Panc1 (cell line): Measurements from ENCODE around the gene PCF11. TPM values are rescaled to one million over a fixed set of nuclear protein-coding genes. Genes with fewer than 3 reads are reported as not detected.

Experiments
- ATAC-seq: fragments of 200-7000 bp; cut with Tn5 transposase; 2 replicates; pipeline ENCODE4 v1.9.1; 2020; ENCODE audit warnings: mild to moderate bottlenecking, moderate library complexity
- BruUV-seq: library from RNA; stranded (reverse); fragments of 400-500 nt; replicated peaks from 2 replicates; lab custom pipeline; 2021; lab: Mats Ljungman, UMichigan
- CTCF ChIA-PET: fragments of 300-600 bp; sonication (Branson Sonifier 250); formaldehyde crosslinking; loops from one replicate; lab custom pipeline; 2022; ENCODE audit warnings: antibody characterized with exemption; lab: Charles Lee
- POLR2A ChIA-PET: fragments of 300-600 bp; sonication (Branson Sonifier 250); formaldehyde crosslinking; loops from one replicate; lab custom pipeline; 2022; ENCODE audit warnings: antibody characterized with exemption; lab: Charles Lee
- DNase-seq: peaks from one replicate; pipeline ENCODE4 v3.0.0-alpha.2; 2010; ENCODE audit warnings: low read depth, low spot score
- H3K27ac ChIP-seq: 2 replicates; pipeline ENCODE4 v1.5.1; 2011; ENCODE audit warnings: mild to moderate bottlenecking, low read length, inconsistent platforms
- H3K27me3 ChIP-seq: fragments of 200-500 bp; sonication (Bioruptor generic); 2 replicates; pipeline ENCODE4 v1.6.0; 2014; ENCODE audit warnings: low read length, inconsistent platforms; ENCODE audit not compliant: control insufficient read depth, insufficient read depth
- H3K36me3 ChIP-seq: fragments of 200-500 bp; sonication (Bioruptor generic); 2 replicates; pipeline ENCODE4 v1.5.1; 2014; ENCODE audit warnings: inconsistent platforms, mild to moderate bottlenecking, low read length, moderate library complexity; ENCODE audit not compliant: control insufficient read depth, insufficient read depth
- H3K4me1 ChIP-seq: 2 replicates; pipeline ENCODE4 v1.5.1; 2011; ENCODE audit warnings: inconsistent platforms, mild to moderate bottlenecking, low read length, moderate library complexity; ENCODE audit not compliant: control insufficient read depth, insufficient read depth
- H3K4me3 ChIP-seq, 2 experiments: 2 replicates each; pipeline ENCODE4 v1.5.1; 2011 to 2012; ENCODE audit warnings: low read depth in 2 of 2, low read length in 2 of 2, mild to moderate bottlenecking in 2 of 2, inconsistent platforms in 1 of 2, moderate library complexity in 1 of 2
- H3K9me3 ChIP-seq: fragments of 200-500 bp; sonication (Bioruptor generic); 2 replicates; pipeline ENCODE4 v1.5.1; 2014; ENCODE audit warnings: low read depth, mild to moderate bottlenecking, inconsistent platforms, low read length, moderate library complexity; ENCODE audit not compliant: control insufficient read depth, insufficient read depth
- CTCF ChIP-seq: fragments of 450-650 bp; IDR thresholded peaks from 2 replicates; pipeline ENCODE4 v1.5.1; 2017; ENCODE audit warnings: mild to moderate bottlenecking
- POLR2AphosphoS5 ChIP-seq: IDR thresholded peaks from 2 replicates; pipeline ENCODE4 v1.6.1; 2012; ENCODE audit warnings: mild to moderate bottlenecking, low read depth, low read length, moderate library complexity
- REST ChIP-seq, 2 experiments: IDR thresholded peaks; 2 replicates each; pipeline ENCODE4 v1.6.1; 2011 to 2012; ENCODE audit warnings: low read depth in 2 of 2, control low read depth in 1 of 2, low read length in 1 of 2, mild to moderate bottlenecking in 1 of 2, moderate library complexity in 1 of 2; ENCODE audit not compliant: insufficient read depth in 1 of 2
- SIN3A ChIP-seq: IDR thresholded peaks from 2 replicates; pipeline ENCODE4 v1.6.1; 2012; ENCODE audit warnings: low read depth, mild to moderate bottlenecking, low read length, moderate library complexity, borderline replicate concordance; ENCODE audit not compliant: insufficient read depth
- TCF7L2 ChIP-seq: IDR thresholded peaks from 2 replicates; pipeline ENCODE4 v1.6.1; 2011; ENCODE audit warnings: mild to moderate bottlenecking, low read depth, low read length, inconsistent platforms
- in situ Hi-C: cut with HindIII; loops from 2 replicates; pipeline ENCODE4 v1.10.0; 2016; ENCODE audit warnings: low sequenced_read_pairs, low pct_unique_long_range_greater_than_20kb
- intact Hi-C: fragments of 100-400 bp; cut with micrococcal nuclease; formaldehyde crosslinking; loops from one replicate; pipeline ENCODE4 v1.10.0; 2022; ENCODE audit not compliant: unreplicated experiment
- total RNA-seq: library from RNA; stranded (reverse); gene quantifications from one replicate; pipeline ENCODE4 v1.2.1, GENCODE V29; 2021; ENCODE audit not compliant: unreplicated experiment

The PCF11 gene
- total RNA-seq, 1 experiment from 2014 or later, result 56.6 TPM

- POLR2A ChIA-PET, result interaction anchor here (0.6 to 1.0 kb wide), 2 partner anchors 31 to 302 kb away, joined by 3 to 4 read pairs; no protein-coding TSS in a partner anchor
- no TSS peak for BruUV-seq
- peaks cover 37% of the 10 kb centered on the region for H3K36me3 ChIP-seq
- intact Hi-C loops, result no loop called here
- no peak overlapping the region for H3K4me3 ChIP-seq
- no peak for DNase-seq
- H3K27ac ChIP-seq, result no peak overlapping the region
- TF ChIP-seq CTCF (no peak), SIN3A (no peak), TCF7L2 (no peak), REST (IDR thresholded peaks at IDR 0.05; ENCODE audit: insufficient read depth in 1 of 2, low read depth in 2 of 2, low read length in 1 of 2) (no peak), POLR2AphosphoS5 (no peak; the same call in 1 of the 2 replicates)
- H3K4me1 ChIP-seq, result peaks cover 4% of the 10 kb centered on the region
- peak; percentile 60 for ATAC-seq
- CTCF ChIA-PET, result no interaction called here
- in situ Hi-C loops, result no loop called here
- H3K9me3 ChIP-seq, result no peaks in the 10 kb centered on the region
- no peaks in the 10 kb centered on the region for H3K27me3 ChIP-seq
Measured at GRCh38 chr11:83187465-83187864, 30.5 kb downstream of the PCF11 start.

- H3K4me1 ChIP-seq, result peaks cover 16% of the 10 kb centered on the region
- in situ Hi-C loops (no loop called here), intact Hi-C loops (no loop called here)
- H3K27ac ChIP-seq, result no peak overlapping the region
- H3K9me3 ChIP-seq, result no peaks in the 10 kb centered on the region
- ChIA-PET POLR2A (interaction anchor here (0.6 kb wide), 1 partner anchor 281 kb away, joined by 6 read pairs; no protein-coding TSS in a partner anchor), CTCF (no interaction called here)
- peaks cover 24% of the 10 kb centered on the region for H3K36me3 ChIP-seq
- no TSS peak for BruUV-seq
- H3K27me3 ChIP-seq, result no peaks in the 10 kb centered on the region
- DNase-seq, result no peak
- no peak overlapping the region for H3K4me3 ChIP-seq
- no peak for TF ChIP-seq TCF7L2
- no peak for TF ChIP-seq CTCF
- TF ChIP-seq POLR2AphosphoS5, result no peak
- no peak for TF ChIP-seq SIN3A
- TF ChIP-seq REST (IDR thresholded peaks at IDR 0.05; ENCODE audit: insufficient read depth in 1 of 2, low read depth in 2 of 2, low read length in 1 of 2), result no peak
- no peak for ATAC-seq
Measured at GRCh38 chr11:83191491-83191890, 34.6 kb downstream of the PCF11 start.
